ENCODE results near the gene UGT2B10. TPM values are rescaled to one million over a fixed set of nuclear protein-coding genes. Genes with fewer than 3 reads are reported as not detected.

The UGT2B10 gene
- total and polyA plus RNA-seq, 3 donors from 2014 or later: 1.5 TPM; not detected in 2

- no peak overlapping the region for H3K4me3 ChIP-seq
- no peaks in the 10 kb centered on the region for H3K27me3 ChIP-seq
- H3K36me3 ChIP-seq (ENCODE audit: low read depth, missing control alignments): no peaks in the 10 kb centered on the region
- H3K27ac ChIP-seq: no peak overlapping the region
- whole genome bisulfite sequencing, 2 donors: 65 to 69% methylated on average over 2 of the region's 2 CpGs
- DNase-seq: no peak
- TF ChIP-seq POLR2A (IDR thresholded peaks at IDR 0.05): no peak
- no peak for TF ChIP-seq CTCF (IDR thresholded peaks at IDR 0.05)
- no peaks in the 10 kb centered on the region for H3K4me1 ChIP-seq
- H3K9me3 ChIP-seq: no peaks in the 10 kb centered on the region
- intact Hi-C loops (cut with DNase I; ENCODE audit: low total_unique reads): no loop called here
These were observed 56.2 kb downstream of the UGT2B10 start for GRCh38 chr4:68871809-68872642.

GRCh38 chr4:68872643-68873502, 57.1 kb downstream of the UGT2B10 start:
- 80 to 81% methylated on average over 3 of the region's 3 CpGs for WGBS, 2 donors
- DNase-seq: no peak
- Histone ChIP-seq H3K4me3 (no peak overlapping the region), H3K27ac (no peak overlapping the region), H3K9me3 (no peaks in the 10 kb centered on the region), H3K4me1 (no peaks in the 10 kb centered on the region), H3K27me3 (no peaks in the 10 kb centered on the region), H3K36me3 (ENCODE audit: low read depth, missing control alignments) (no peaks in the 10 kb centered on the region)
- intact Hi-C loops (cut with DNase I; ENCODE audit: low total_unique reads): no loop called here
- TF ChIP-seq POLR2A (IDR thresholded peaks at IDR 0.05) (no peak), CTCF (IDR thresholded peaks at IDR 0.05) (no peak)

GRCh38 chr4:68874507-68874906, 58.7 kb downstream of the UGT2B10 start:
- H3K4me1 ChIP-seq: no peaks in the 10 kb centered on the region
- intact Hi-C loops (cut with DNase I; ENCODE audit: low total_unique reads): no loop called here
- H3K27me3 ChIP-seq: no peaks in the 10 kb centered on the region
- no peak for DNase-seq
- no peak overlapping the region for H3K27ac ChIP-seq
- no peaks in the 10 kb centered on the region for H3K9me3 ChIP-seq
- H3K4me3 ChIP-seq: no peak overlapping the region
- no peaks in the 10 kb centered on the region for H3K36me3 ChIP-seq (ENCODE audit: low read depth, missing control alignments)
- TF ChIP-seq CTCF (IDR thresholded peaks at IDR 0.05) (no peak), POLR2A (IDR thresholded peaks at IDR 0.05) (no peak)

- no peaks in the 10 kb centered on the region for H3K4me1 ChIP-seq
- DNase-seq: no peak
- H3K4me3 ChIP-seq: no peak overlapping the region
- WGBS, 2 donors: 92 to 93% methylated on average over 5 of the region's 5 CpGs
- no peaks in the 10 kb centered on the region for H3K36me3 ChIP-seq (ENCODE audit: low read depth, missing control alignments)
- no peak overlapping the region for H3K27ac ChIP-seq
- no peaks in the 10 kb centered on the region for H3K9me3 ChIP-seq
- TF ChIP-seq CTCF (IDR thresholded peaks at IDR 0.05) (no peak), POLR2A (IDR thresholded peaks at IDR 0.05) (no peak)
- intact Hi-C loops (cut with DNase I; ENCODE audit: low total_unique reads): no loop called here
- H3K27me3 ChIP-seq: no peaks in the 10 kb centered on the region
These were observed 61.8 kb downstream of the UGT2B10 start for GRCh38 chr4:68877555-68877954.
